RWPE1 (cell line): ENCODE data around the gene PDK1.
"Not testable (repeated sequence)": the region's sequence is repeated elsewhere in the genome, so short reads cannot be mapped to it uniquely, and the experiment has no call there.

Source experiments
- CTCF ChIA-PET: fragments of 350-600 bp; sonication (Branson Sonifier 250); formaldehyde crosslinking; extraction: SDS; loops from one replicate; lab custom pipeline; 2021; lab: Yijun Ruan, JAX
- POLR2A ChIA-PET: fragments of 400-600 bp; formaldehyde crosslinking; extraction: SDS; loops from one replicate; lab custom pipeline; 2020; ENCODE audit warnings: antibody characterized with exemption; ENCODE audit not compliant: low non-redundant PET; lab: Yijun Ruan, JAX
- DNase-seq: peaks from one replicate; pipeline ENCODE4 v3.0.0; 2012; ENCODE audit warnings: low spot score
- H3K27ac ChIP-seq: fragments of 450-650 bp; 2 replicates; pipeline ENCODE4 v1.5.1; 2017
- CTCF ChIP-seq: fragments of 450-650 bp; conservative IDR thresholded peaks from 2 replicates; pipeline ENCODE4 v1.5.1; 2017; ENCODE audit warnings: low read depth, mild to moderate bottlenecking

Gene PDK1

GRCh38 chr2:172582656-172583055 is 26.8 kb downstream of the PDK1 start:
- CTCF ChIA-PET = no interaction called here
- H3K27ac ChIP-seq = no peak overlapping the region
- POLR2A ChIA-PET = no interaction called here

GRCh38 chr2:172586245-172586891 is 30.5 kb downstream of the PDK1 start:
- no peak for DNase-seq
- H3K27ac ChIP-seq = no peak overlapping the region
- TF ChIP-seq CTCF = no peak
- POLR2A ChIA-PET = no interaction called here
- CTCF ChIA-PET = interaction anchor here (0.6 to 0.7 kb wide), 2 partner anchors 12 to 22 kb away, joined by 3 to 4 read pairs; no protein-coding TSS in a partner anchor

More at GRCh38 chr2:172582656-172583055, 26.8 kb downstream of the PDK1 start:
- no peak for DNase-seq
- TF ChIP-seq CTCF = no peak

DNA sequence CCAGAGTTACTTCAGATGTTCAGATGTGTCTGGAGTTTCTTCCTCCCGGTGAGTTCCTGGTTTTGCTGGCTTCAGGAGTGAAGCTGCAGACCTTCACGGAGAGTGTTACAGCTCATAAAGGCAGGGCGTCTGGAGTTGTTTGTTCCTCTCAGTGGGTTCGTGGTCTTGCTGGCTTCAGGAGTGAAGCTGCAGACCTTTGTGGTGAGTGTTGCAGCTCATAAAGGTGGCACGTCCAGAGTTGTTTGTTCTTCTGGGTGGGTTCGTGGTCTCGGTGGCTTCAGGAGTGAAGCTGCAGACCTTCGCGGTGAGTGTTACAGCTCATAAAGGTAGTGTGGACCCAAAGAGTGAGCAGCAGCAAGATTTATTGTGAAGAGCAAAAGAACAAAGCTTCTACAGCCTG is 31.3 kb downstream of the PDK1 start:
- CTCF ChIA-PET = interaction anchor here (0.7 kb wide), 1 partner anchor 11 kb away, joined by 4 read pairs; no protein-coding TSS in a partner anchor
- DNase-seq, H3K27ac ChIP-seq, POLR2A ChIA-PET: not testable (repeated sequence)

DNA sequence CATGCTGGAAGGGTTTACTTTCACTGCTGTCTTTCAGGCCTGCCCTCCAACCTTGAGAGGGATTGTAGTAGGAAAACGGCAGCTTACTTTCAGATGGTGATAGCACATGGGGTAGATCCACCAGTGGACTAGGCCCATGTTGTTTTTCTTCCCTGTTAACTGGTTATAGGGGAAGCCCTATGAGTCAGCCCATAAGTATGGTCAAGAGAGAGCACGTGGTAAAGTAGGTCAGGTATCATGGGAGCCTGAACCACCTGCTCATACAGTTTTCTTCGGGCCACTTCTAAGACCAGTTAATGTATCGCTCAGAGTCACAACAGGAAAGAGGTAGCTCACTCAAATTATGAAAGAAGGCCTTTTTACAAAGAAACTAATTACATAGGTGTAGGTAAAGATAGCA is 33.0 kb downstream of the PDK1 start:
- CTCF ChIA-PET = interaction anchor here (0.8 kb wide), 1 partner anchor 122 kb away, joined by 3 read pairs; no protein-coding TSS in a partner anchor

DNA sequence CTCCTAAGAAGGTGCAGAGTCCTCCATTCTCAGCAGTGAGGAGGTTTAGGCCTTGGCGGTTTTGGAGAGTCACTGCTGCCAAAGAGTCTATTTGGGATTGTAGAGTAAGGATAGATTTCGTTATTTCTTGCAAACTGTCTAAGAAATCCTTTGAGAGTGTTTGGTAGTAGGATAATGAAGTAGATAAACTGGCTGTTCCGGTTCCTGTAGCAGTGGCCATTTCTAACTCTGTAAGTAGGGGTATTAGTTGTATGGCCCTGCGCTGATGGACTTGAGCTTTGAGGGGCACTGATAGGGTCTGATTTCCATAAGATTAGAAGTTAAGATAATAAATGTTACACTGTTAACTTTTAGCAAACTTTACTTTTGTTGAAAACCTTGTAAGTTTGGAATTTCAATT is 35.5 kb downstream of the PDK1 start:
- DNase-seq = not testable (repeated sequence)
- CTCF ChIA-PET = interaction anchor here (0.6 kb wide), 1 partner anchor 337 kb away, joined by 3 read pairs; no protein-coding TSS in a partner anchor

More for the DNA sequence above, 33.0 kb downstream of the PDK1 start:
- POLR2A ChIA-PET = no interaction called here
- TF ChIP-seq CTCF = no peak
- no peak for DNase-seq
- H3K27ac ChIP-seq = no peak overlapping the region

DNA sequence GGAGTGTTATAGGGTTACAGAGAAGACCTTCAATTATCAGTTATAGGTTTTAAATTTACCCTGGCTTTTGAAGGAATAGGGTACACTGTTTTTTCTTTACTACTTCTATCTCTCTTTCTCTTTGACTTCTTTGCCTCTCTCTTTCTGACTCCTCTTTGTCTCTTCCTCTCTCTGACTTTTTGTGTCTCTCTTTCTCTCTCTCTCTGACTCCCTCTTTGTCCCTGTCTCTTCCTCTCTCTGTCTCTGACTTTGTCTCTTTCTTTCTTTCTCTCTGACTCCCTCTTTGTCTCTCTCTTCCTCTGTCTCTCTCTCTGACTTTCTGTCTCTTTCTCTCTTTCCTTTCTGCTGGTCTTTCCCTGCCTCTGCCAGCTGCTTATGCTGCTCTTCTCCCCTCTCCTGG is 36.3 kb downstream of the PDK1 start:
- CTCF ChIA-PET, POLR2A ChIA-PET, H3K27ac ChIP-seq, DNase-seq: not testable (repeated sequence)

More for the DNA sequence above, 35.5 kb downstream of the PDK1 start:
- POLR2A ChIA-PET, H3K27ac ChIP-seq: not testable (repeated sequence)

GRCh38 chr2:172596776-172597175 is 40.9 kb downstream of the PDK1 start:
- CTCF ChIA-PET = interaction anchor here (0.6 kb wide), 2 partner anchors 149 to 828 kb away, joined by 3 to 4 read pairs; no protein-coding TSS in a partner anchor
- no peak for TF ChIP-seq CTCF
- H3K27ac ChIP-seq = no peak overlapping the region
- DNase-seq = no peak
- POLR2A ChIA-PET = no interaction called here

DNA sequence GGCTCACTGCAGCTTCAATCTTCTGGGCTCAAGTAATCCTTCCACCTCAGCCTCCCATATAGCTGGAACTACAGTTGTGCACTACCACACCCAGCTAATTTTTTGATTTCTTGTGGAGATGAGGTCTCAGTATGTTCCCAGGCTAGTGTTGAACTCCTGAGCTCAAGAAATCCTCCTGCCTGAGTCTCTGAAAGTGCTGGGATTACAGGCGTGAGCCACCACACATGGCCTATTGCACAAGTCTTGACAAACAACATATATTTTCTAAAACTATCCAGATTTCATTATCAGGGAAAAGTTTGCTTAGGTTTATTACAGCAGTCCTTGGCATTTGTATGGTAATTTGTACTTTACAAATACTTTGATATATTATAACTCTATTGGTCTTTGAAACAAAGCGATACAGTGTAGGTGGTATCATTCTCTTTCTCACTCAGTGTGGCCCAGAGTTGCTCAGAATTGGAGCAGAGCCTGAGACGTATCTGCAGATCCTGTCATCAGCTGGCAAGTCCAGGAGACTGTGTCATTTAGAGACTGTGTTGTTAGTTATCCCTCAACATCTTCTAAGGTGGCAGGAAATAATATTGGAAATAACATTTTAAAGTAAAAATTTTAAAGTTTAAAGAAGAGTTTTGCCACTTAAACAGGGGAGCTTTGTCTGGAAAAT is 41.4 kb downstream of the PDK1 start:
- no peak for DNase-seq
- POLR2A ChIA-PET = no interaction called here
- H3K27ac ChIP-seq = no peak overlapping the region
- no peak for TF ChIP-seq CTCF
- CTCF ChIA-PET = interaction anchor here (0.6 to 1.0 kb wide), 2 partner anchors 10 to 434 kb away, joined by 3 to 4 read pairs; no protein-coding TSS in a partner anchor
